Measurements from ENCODE around the gene PHYH. TPM values are rescaled to one million over a fixed set of nuclear protein-coding genes. Genes with fewer than 3 reads are reported as not detected.

PHYH gene
- total and polyA plus RNA-seq, 8 donors = 0.58 to 65.5 (median 20.0) TPM

DNA sequence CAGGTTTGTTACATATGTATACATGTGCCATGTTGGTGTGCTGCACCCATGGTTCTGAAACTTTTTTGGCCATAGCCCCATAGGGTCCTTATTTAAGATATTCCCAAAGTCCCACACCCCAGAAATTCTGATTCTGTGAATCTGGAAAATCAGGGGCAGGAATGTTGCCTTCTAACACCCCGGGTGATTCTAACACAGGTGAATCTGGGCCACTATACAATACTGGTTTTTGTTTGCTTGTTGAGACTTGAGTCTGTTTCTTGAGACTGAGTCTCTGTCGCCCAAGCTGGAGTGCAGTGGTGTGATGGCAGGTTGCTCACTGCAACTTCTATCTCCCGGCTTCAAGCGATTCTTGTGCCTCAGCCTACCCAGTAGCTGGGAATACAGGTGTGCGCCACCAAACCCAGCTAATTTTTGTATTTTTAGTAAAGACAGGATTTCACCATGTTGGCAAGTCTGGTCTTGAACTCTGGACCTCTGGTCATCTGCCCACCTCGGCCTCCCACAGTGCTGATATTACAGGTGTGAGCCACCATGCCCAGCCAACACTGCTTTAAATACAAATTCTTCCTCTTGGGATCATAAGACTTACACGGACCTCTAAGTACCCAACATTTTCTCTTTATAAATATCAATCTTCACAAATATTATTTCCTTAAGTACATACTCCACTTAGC lies 16.9 kb upstream of the PHYH start:
- H3K27ac ChIP-seq = no peak overlapping the region
- no peak overlapping the region for H3K4me3 ChIP-seq
- peaks cover 23 to 45% (median 41%) of the 10 kb centered on the region in 4 donors for H3K36me3 ChIP-seq
- 90 to 94% (median 92%) methylated on average over 7 of the region's 7 CpGs for WGBS, 5 donors
- H3K27me3 ChIP-seq = no peaks in the 10 kb centered on the region
- no peak for TF ChIP-seq POLR2A (IDR thresholded peaks at IDR 0.05)
- no peak for TF ChIP-seq EP300 (IDR thresholded peaks at IDR 0.05)
- TF ChIP-seq, protein P1, sequence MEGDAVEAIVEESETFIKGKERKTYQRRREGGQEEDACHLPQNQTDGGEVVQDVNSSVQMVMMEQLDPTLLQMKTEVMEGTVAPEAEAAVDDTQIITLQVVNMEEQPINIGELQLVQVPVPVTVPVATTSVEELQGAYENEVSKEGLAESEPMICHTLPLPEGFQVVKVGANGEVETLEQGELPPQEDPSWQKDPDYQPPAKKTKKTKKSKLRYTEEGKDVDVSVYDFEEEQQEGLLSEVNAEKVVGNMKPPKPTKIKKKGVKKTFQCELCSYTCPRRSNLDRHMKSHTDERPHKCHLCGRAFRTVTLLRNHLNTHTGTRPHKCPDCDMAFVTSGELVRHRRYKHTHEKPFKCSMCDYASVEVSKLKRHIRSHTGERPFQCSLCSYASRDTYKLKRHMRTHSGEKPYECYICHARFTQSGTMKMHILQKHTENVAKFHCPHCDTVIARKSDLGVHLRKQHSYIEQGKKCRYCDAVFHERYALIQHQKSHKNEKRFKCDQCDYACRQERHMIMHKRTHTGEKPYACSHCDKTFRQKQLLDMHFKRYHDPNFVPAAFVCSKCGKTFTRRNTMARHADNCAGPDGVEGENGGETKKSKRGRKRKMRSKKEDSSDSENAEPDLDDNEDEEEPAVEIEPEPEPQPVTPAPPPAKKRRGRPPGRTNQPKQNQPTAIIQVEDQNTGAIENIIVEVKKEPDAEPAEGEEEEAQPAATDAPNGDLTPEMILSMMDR (IDR thresholded peaks at IDR 0.05) = no peak
- no peak for TF ChIP-seq POLR2AphosphoS5 (IDR thresholded peaks at IDR 0.05)
- H3K9me3 ChIP-seq = no peaks in the 10 kb centered on the region
- H3K4me1 ChIP-seq = no peaks in the 10 kb centered on the region
- intact Hi-C loops (cut with DNase I; ENCODE audit: low total_unique reads) = no loop called here
- no peak for DNase-seq

DNA sequence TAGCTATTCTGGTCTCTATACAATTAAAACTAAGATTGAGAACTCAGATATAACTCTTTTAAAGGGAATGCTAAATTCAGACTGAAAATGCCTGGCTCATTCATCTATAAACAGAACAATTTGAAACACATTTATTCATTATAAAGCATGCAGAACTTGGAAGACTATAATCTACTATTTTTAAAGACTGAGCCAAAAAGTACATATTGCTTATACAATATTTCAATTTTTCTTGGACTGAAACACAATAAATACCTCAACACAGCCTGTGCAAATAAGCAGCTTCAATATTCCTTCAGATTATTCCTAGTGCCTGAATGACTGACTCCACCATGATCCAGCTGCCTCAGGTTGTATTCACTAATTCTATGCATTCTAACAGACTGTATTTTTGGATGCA lies 15.5 kb upstream of the PHYH start:
- TF ChIP-seq POLR2A (IDR thresholded peaks at IDR 0.05) (no peak), EP300 (IDR thresholded peaks at IDR 0.05) (no peak), POLR2AphosphoS5 (IDR thresholded peaks at IDR 0.05) (no peak)
- TF ChIP-seq, protein P1 (IDR thresholded peaks at IDR 0.05) = no peak
- Histone ChIP-seq H3K4me1 (no peaks in the 10 kb centered on the region), H3K36me3 (peaks cover 10 to 31% (median 27%) of the 10 kb centered on the region in 4 donors), H3K27ac (no peak overlapping the region), H3K9me3 (no peaks in the 10 kb centered on the region), H3K27me3 (no peaks in the 10 kb centered on the region), H3K4me3 (no peak overlapping the region)
- DNase-seq = no peak
- intact Hi-C loops (cut with DNase I; ENCODE audit: low total_unique reads) = no loop called here

DNA sequence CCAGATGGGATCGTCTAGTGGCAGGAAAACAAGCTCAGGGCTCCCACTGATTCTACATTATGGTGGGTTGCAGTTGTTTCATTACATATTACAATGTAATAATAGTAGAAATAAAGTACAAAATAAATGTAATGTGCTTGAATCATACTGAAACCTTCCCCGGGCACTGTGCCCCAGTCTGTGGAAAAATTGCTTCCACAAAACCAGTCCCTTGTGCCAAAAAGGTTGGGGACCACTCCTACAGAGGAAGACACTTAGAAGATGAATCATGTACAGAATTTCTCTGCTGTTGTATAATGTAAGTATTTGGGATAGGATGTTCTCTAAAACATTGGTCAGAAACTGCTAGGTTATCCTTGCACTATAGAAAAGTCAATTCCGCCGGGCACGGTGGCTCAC lies 11.3 kb upstream of the PHYH start:
- Histone ChIP-seq H3K27me3 (no peaks in the 10 kb centered on the region), H3K36me3 (no peaks in the 10 kb centered on the region), H3K27ac (no peak overlapping the region), H3K4me3 (no peak overlapping the region), H3K9me3 (no peaks in the 10 kb centered on the region), H3K4me1 (no peaks in the 10 kb centered on the region)
- intact Hi-C loops (cut with DNase I; ENCODE audit: low total_unique reads) = no loop called here
- WGBS, 5 donors = 66 to 83% (median 82%) methylated on average over 5 of the region's 5 CpGs
- TF ChIP-seq EP300 (IDR thresholded peaks at IDR 0.05) (no peak), POLR2AphosphoS5 (IDR thresholded peaks at IDR 0.05) (no peak), POLR2A (IDR thresholded peaks at IDR 0.05) (no peak)
- TF ChIP-seq, protein P1 (IDR thresholded peaks at IDR 0.05) = no peak
- DNase-seq = no peak

DNA sequence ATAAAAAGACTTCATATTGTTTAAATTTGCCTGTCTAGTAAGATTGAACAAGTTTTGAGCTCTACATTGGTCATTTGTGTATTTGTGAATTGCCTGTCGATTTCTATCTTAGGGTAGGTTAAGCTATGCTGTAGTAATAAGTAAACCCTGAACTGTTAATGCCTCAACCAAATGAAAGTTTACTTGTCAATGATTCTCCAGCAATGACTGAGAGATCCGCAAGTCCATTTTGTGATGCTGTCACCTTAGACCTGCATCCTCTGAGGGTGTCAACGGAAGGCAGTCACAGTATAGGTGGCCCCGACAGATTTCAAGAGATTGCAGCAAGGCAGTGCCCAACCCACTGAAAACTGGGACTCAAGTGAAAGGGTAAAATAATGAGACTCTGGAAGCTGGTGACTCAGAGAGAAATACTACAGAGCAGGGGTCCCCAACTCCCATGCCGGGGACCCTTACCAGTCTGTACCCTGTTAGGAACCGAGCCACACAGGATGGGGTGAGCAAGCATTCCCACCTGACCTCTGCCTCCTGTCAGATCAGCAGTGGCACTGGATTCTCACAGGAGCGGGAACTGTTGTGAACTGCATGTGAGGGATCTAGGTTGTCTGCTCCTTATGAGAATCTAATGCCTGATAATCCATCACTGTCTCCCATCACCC lies 10.8 kb upstream of the PHYH start:
- no peak overlapping the region for H3K27ac ChIP-seq
- H3K4me3 ChIP-seq = no peak overlapping the region
- 79 to 85% (median 83%) methylated on average over 7 of the region's 7 CpGs for WGBS, 5 donors
- no peak for DNase-seq
- H3K4me1 ChIP-seq = no peaks in the 10 kb centered on the region
- no peaks in the 10 kb centered on the region for H3K36me3 ChIP-seq
- TF ChIP-seq POLR2A (IDR thresholded peaks at IDR 0.05) (no peak), POLR2AphosphoS5 (IDR thresholded peaks at IDR 0.05) (no peak), EP300 (IDR thresholded peaks at IDR 0.05) (no peak)
- TF ChIP-seq, protein P1 (IDR thresholded peaks at IDR 0.05) = no peak
- no peaks in the 10 kb centered on the region for H3K27me3 ChIP-seq
- no peaks in the 10 kb centered on the region for H3K9me3 ChIP-seq
- intact Hi-C loops (cut with DNase I; ENCODE audit: low total_unique reads) = no loop called here
